GM18861 (cell line): Measurements from ENCODE around the gene ARHGEF12.

ENCODE experiments used
- ATAC-seq: cut with Tn5 transposase; IDR thresholded peaks from one replicate; pipeline ENCODE4 v1.9.1; 2021; ENCODE audit not compliant: unreplicated experiment

ARHGEF12 gene

DNA sequence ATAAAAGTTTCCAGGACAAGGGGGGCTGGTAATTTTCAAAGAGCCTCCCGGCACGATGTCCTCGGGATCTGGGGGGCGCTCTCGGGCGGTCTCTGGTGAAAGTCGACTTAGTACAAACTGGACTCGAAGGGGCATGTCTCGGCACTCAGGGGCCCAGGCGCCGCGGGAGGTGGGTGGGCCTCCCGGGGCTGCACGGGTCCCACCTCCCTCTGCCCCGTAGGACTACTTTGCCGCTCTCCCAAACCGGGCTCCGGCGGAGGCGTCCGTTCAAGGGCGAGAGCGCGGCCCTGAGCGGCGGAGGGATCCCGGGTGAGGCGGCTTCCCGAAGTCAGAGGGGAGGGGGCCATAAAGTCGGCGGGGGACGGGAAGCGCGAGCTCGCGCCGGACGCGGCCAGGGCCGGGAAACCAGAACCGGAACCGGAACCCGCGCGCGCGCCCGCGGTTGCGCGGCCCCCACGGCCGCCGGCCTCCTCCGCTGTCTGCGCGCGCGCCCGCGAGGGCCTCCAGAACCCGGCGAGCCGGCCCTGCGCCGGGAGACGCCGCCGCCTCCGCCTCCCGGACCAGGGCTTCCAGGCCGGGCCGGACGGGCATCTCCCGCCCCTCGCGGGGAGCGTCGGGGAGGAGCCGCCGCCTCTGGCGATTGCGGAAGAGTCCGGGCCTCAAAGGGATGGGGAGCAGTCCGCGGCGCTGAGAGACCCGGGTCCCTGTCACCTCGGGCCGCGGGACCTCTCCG is at the start of gene ARHGEF12:
TSS of gene ARHGEF12 (plus strand) at position 506 of the 733 bp plus-strand sequence. CDS start 831 bp downstream, outside the sequence.
- peak; percentile 28 for ATAC-seq

GRCh38 chr11:120288021-120288420 is 48.2 kb upstream of the ARHGEF12 start:
- no peak for ATAC-seq

DNA sequence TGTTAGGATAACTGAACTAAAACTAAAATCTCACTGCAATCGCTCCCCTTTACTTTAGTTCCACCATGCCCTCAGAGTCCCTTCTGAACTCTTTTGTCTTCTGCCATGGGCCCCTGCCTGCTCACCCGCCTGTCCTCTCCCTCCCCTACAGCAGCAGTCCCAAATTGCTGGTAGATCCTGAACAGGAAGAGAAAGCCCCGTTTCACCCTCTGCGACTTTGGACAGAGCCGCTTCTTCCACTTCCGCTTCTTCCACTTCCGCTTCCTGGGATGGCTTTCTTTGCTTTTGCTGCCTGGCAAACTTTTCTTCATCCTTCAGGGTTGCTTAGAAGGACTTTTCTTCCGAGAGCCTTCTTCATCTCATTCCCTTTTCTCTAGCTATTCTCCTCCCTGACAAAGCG is 46.8 kb upstream of the ARHGEF12 start:
- ATAC-seq: no peak

GRCh38 chr11:120290956-120291355 is 45.3 kb upstream of the ARHGEF12 start:
- no peak for ATAC-seq

GRCh38 chr11:120293038-120293800 is 43.0 kb upstream of the ARHGEF12 start:
- no peak for ATAC-seq

DNA sequence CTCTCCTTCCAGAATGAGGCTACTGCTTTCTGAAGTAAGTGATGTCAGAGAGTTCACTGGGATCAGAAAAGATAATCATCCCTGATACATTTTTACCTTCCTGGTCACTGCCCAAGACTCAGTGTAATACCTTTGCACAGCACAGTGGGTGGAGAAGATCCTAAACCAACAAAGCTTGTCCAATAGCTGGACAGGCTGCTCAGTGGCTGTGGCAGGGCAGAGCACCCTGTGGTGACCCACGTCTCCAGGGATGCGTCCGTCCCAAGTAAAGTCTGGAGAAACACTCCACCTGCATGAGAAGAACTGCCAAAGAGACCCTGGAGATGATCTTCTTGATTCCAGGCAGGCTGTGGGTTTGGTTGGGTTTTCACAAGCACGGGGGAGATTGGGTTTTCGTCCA is 42.1 kb upstream of the ARHGEF12 start:
- ATAC-seq: no peak

- no peak for ATAC-seq
Observed at GRCh38 chr11:120295099-120295498, 41.1 kb upstream of the ARHGEF12 start.

DNA sequence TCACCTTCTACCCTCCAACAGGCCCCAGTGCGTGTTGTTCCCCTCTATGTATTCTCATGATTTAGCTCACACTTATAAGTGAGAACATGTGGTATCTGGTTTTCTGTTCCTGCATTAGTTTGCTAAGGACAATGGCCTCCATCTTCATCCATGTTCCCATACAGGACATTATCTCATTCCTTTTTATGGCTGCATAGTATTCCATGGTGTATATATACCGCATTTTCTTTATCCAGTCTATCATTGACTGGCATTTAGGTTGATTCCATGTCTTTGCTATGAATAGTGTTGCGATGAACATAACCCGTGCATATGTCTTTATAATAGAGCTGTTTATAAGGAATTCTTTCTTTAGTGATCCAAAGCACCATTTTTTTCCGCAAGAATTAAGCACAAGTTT is 39.7 kb upstream of the ARHGEF12 start:
- no peak for ATAC-seq

- no peak for ATAC-seq
Observed at GRCh38 chr11:120298461-120298860, 37.8 kb upstream of the ARHGEF12 start.

GRCh38 chr11:120302001-120302805 is 34.0 kb upstream of the ARHGEF12 start:
- no peak for ATAC-seq

GRCh38 chr11:120303004-120303637 is 33.1 kb upstream of the ARHGEF12 start:
- ATAC-seq: no peak

DNA sequence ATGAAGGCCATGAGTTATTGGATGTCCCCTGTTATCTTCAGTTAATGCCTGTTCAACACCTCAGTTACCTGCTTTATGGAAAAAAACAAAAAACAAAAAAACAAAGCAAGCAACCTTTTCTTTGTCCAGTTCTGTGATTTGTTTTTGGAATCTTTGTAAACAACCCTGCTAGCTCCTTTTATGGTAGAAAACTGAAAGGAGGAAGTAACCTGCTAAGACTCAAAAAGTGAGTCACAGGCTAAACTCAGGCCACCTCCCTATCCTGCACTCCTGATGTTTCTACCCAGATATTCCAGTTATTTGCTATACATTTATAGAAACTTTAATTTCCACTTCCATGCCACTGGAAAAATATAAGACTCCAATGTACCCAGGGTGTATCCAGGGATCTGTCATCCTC is 31.7 kb upstream of the ARHGEF12 start:
- no peak for ATAC-seq

DNA sequence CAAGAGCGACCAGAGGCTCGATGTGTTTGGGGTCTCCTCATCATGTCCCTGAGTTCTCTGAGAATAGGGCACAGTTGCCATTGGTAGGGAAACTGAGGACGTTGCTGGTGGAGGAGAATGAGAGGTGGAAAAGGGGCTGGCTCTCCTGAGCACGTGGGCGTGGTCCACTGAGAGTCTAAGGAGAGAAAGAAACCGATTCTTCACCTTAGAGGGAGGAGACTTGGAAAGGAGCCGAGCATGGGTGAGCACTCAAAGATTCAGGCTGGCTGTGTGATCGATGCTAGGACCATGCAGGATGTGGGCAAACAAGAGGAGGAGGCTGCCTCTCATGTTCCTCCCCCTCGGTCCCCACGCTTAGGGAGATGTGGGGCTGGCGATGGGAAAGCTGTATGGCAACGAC is 30.9 kb upstream of the ARHGEF12 start:
- no peak for ATAC-seq

- ATAC-seq: no peak
Observed at GRCh38 chr11:120306519-120307242, 29.5 kb upstream of the ARHGEF12 start.

DNA sequence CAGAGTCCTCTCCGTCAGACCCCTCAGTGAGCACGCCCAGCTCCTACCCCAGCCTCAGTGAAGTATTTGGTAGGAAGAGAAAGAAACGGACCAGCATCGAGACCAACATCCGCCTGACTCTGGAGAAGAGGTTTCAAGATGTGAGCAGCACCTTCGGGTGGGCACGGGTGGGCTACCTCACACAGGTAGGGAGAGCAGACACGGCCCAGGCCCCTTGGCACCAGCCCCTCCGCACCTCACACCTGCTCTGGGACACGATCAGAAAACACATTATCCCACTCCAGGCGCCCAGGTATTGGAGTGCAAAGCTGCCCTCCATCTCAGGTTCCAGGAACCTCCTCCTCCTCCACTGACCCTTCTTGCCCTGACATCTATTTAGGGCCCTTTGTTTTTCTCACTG is 28.7 kb upstream of the ARHGEF12 start:
- no peak for ATAC-seq

GRCh38 chr11:120308081-120308480 is 28.1 kb upstream of the ARHGEF12 start:
- no peak for ATAC-seq

DNA sequence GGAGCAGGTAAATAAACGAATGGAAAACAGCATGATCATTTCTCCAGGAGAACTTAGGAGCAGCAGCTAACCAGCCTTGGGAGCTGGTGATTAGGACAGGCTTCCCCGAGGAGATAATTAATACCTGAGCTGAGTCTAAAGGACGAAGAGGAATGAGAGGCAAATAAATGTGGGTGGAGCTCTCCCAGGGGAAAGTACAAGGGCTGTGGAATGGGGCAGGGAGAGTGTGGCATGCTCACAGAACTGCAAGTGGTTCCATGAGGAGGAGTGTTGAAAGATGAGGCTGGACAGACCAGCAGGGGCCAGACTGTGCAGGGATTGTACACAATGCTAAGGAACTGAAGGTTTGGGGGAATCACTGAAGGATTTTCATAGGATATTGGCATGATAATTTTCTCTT is 25.3 kb upstream of the ARHGEF12 start:
- ATAC-seq: no peak

- no peak for ATAC-seq
Observed at GRCh38 chr11:120314861-120315260, 21.4 kb upstream of the ARHGEF12 start.

GRCh38 chr11:120316880-120317688 is 19.1 kb upstream of the ARHGEF12 start:
- ATAC-seq: no peak
